Osteocyte (in vitro differentiated cells): ENCODE results near the gene KLHDC4. TPM values are rescaled to one million over a fixed set of nuclear protein-coding genes. Genes with fewer than 3 reads are reported as not detected.

Source experiments
- DNase-seq: peaks from one replicate; pipeline ENCODE4 v3.0.0; 2021; ENCODE audit warnings: mixed read lengths; ENCODE audit not compliant: unreplicated experiment; ENCODE audit errors: extremely low spot score
- H3K27ac Mint-ChIP-seq: one replicate; pipeline ENCODE4 v1.8.0; 2021; ENCODE audit warnings: mild to moderate bottlenecking, mixed read lengths; ENCODE audit not compliant: unreplicated experiment
- H3K27me3 Mint-ChIP-seq: one replicate; pipeline ENCODE4 v1.8.0; 2021; ENCODE audit warnings: mixed read lengths; ENCODE audit not compliant: unreplicated experiment
- H3K36me3 Mint-ChIP-seq: one replicate; pipeline ENCODE4 v1.8.0; 2021; ENCODE audit warnings: mixed read lengths; ENCODE audit not compliant: unreplicated experiment
- H3K4me1 Mint-ChIP-seq: one replicate; pipeline ENCODE4 v1.8.0; 2021; ENCODE audit warnings: mixed read lengths; ENCODE audit not compliant: unreplicated experiment
- H3K4me3 Mint-ChIP-seq: one replicate; pipeline ENCODE4 v1.8.0; 2021; ENCODE audit warnings: mild to moderate bottlenecking, moderate library complexity, mixed read lengths; ENCODE audit not compliant: unreplicated experiment
- H3K9me3 Mint-ChIP-seq: one replicate; pipeline ENCODE4 v1.8.0; 2021; ENCODE audit warnings: mixed read lengths; ENCODE audit not compliant: unreplicated experiment
- CTCF ChIP-seq: fragments of 200-600 bp; sonication (generic); IDR thresholded peaks from 2 replicates; pipeline ENCODE4 v1.5.0; 2021; ENCODE audit warnings: antibody characterized with exemption, mild to moderate bottlenecking, moderate library complexity
- total RNA-seq: library from RNA; stranded (reverse); gene quantifications from 2 replicates; pipeline ENCODE4 v1.2.1, GENCODE V29; 2021

Gene KLHDC4
- total RNA-seq, 1 donor from 2014 or later = 31.0 TPM

DNA sequence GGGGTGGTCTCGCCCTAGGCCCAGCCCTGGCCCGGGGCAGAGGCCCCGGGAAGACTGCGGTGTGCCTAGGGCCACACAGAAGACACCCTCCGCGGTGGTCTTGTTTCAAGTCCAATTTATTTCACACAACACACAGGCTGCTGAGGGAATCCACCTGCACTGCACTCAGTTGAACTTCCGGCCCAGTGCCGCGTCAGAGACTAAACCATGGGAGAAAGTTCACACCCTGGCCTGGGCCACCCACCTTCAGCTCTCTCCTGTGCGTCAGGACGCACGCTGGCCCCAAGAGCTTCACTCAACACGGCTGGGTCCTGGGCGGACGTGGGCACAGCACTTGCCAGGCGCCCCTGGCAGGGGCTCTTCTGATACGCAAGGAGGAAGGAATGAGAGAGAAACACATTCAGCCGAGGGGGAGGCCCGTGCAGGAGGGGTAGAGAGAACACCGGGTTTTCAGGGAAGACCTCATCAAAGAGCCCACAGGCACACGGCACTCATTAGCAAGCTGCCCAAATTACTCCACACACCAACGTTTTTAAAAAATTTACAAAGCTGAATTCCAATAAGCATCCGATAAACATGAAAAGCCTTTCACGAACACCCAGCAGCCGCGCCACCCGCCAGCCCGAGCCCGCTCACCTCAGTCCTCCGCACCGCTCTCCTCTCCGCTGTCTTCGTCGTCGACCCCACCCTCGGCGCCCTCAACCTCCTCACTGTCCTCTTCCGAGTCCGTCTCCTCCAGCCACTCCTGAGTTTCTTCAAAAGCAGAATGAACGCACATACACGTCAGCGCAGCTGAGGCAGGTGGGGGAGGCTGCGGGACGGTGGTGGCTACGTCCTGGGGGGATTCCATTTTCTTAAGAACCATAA is 57.8 kb downstream of the KLHDC4 start:
- H3K9me3 Mint-ChIP-seq = no peaks in the 10 kb centered on the region
- H3K36me3 Mint-ChIP-seq = peaks cover 12% of the 10 kb centered on the region
- no peak for DNase-seq
- H3K4me1 Mint-ChIP-seq = peaks cover 5% of the 10 kb centered on the region
- no peak for TF ChIP-seq CTCF
- no peaks in the 10 kb centered on the region for H3K27me3 Mint-ChIP-seq
- H3K27ac Mint-ChIP-seq = no peak overlapping the region
- H3K4me3 Mint-ChIP-seq = no peak overlapping the region

GRCh38 chr16:87707097-87707496 is 58.7 kb downstream of the KLHDC4 start:
- H3K4me1 Mint-ChIP-seq = peaks cover 5% of the 10 kb centered on the region
- TF ChIP-seq CTCF = no peak
- no peak for DNase-seq
- no peaks in the 10 kb centered on the region for H3K27me3 Mint-ChIP-seq
- H3K4me3 Mint-ChIP-seq = no peak overlapping the region
- H3K36me3 Mint-ChIP-seq = peaks cover 12% of the 10 kb centered on the region
- no peaks in the 10 kb centered on the region for H3K9me3 Mint-ChIP-seq
- H3K27ac Mint-ChIP-seq = no peak overlapping the region

GRCh38 chr16:87706278-87707000 is 59.3 kb downstream of the KLHDC4 start:
- H3K27ac Mint-ChIP-seq = no peak overlapping the region
- H3K36me3 Mint-ChIP-seq = peaks cover 14% of the 10 kb centered on the region
- H3K9me3 Mint-ChIP-seq = no peaks in the 10 kb centered on the region
- no peak for TF ChIP-seq CTCF
- H3K27me3 Mint-ChIP-seq = no peaks in the 10 kb centered on the region
- DNase-seq = no peak
- H3K4me3 Mint-ChIP-seq = no peak overlapping the region
- H3K4me1 Mint-ChIP-seq = peaks cover 5% of the 10 kb centered on the region

DNA sequence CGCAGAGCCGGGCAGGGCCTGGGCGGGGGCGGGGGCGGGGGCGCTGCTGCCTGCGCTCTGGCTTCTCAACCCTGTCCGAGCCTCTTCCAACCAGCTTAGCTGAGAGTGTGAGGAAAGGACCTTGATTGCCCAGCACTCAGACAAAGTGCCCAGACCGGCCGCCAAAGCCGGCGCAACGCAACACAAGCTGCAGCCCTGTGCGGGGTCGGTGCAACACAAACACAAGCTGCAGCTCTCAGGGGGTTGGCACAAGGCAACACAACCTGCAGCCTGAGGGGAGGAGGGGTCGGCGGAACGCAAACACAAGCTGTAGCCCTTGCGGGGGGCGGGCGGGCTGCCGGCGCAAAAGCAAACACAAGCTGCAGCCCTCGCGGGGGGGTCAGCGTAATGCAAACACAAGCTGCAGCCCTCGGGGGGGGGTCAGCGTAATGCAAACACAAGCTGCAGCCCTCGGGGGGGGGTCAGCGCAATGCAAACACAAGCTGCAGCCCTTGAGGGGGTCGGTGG is 60.0 kb downstream of the KLHDC4 start:
- Mint-ChIP-seq H3K27ac (no peak overlapping the region), H3K4me3 (no peak overlapping the region), H3K27me3 (no peaks in the 10 kb centered on the region), H3K36me3 (peaks cover 14% of the 10 kb centered on the region), H3K4me1 (peaks cover 5% of the 10 kb centered on the region), H3K9me3 (no peaks in the 10 kb centered on the region)
- no peak for TF ChIP-seq CTCF
- no peak for DNase-seq

- Mint-ChIP-seq H3K36me3 (peaks cover 13% of the 10 kb centered on the region), H3K4me3 (no peak overlapping the region), H3K9me3 (no peaks in the 10 kb centered on the region), H3K4me1 (peaks cover 5% of the 10 kb centered on the region), H3K27me3 (no peaks in the 10 kb centered on the region), H3K27ac (no peak overlapping the region)
- DNase-seq = no peak
- TF ChIP-seq CTCF = no peak
Observed at GRCh38 chr16:87704754-87705353, 60.9 kb downstream of the KLHDC4 start.
